Measurements from ENCODE around the gene KCNE3.

KCNE3 gene

GRCh38 chr11:74449369-74449931 lies 17.9 kb downstream of the KCNE3 start:
- H3K4me3 ChIP-seq (ENCODE audit: control insufficient read depth, low read depth, low read length) = no peak overlapping the region
- peak; percentile 65 for TF ChIP-seq CTCF (IDR thresholded peaks at IDR 0.05; ENCODE audit: control insufficient read depth, insufficient read depth, low read depth, low read length, missing control alignments)
- DNase-seq (ENCODE audit: low read depth) = peak; percentile 58

GRCh38 chr11:74447720-74448119 lies 19.6 kb downstream of the KCNE3 start:
- no peak for DNase-seq (ENCODE audit: low read depth)
- H3K4me3 ChIP-seq (ENCODE audit: control insufficient read depth, low read depth, low read length) = no peak overlapping the region
- no peak for TF ChIP-seq CTCF (IDR thresholded peaks at IDR 0.05; ENCODE audit: control insufficient read depth, insufficient read depth, low read depth, low read length, missing control alignments)

- DNase-seq (ENCODE audit: low read depth) = no peak
- no peak overlapping the region for H3K4me3 ChIP-seq (ENCODE audit: control insufficient read depth, low read depth, low read length)
- TF ChIP-seq CTCF (IDR thresholded peaks at IDR 0.05; ENCODE audit: control insufficient read depth, insufficient read depth, low read depth, low read length, missing control alignments) = no peak
These were observed 20.8 kb downstream of the KCNE3 start for GRCh38 chr11:74446532-74446938.

- DNase-seq (ENCODE audit: low read depth) = no peak
- no peak overlapping the region for H3K4me3 ChIP-seq (ENCODE audit: control insufficient read depth, low read depth, low read length)
- TF ChIP-seq CTCF (IDR thresholded peaks at IDR 0.05; ENCODE audit: control insufficient read depth, insufficient read depth, low read depth, low read length, missing control alignments) = no peak
These were observed 23.0 kb downstream of the KCNE3 start for GRCh38 chr11:74444173-74444826.

GRCh38 chr11:74443071-74443864 lies 24.1 kb downstream of the KCNE3 start:
- peak; percentile 20 for TF ChIP-seq CTCF (IDR thresholded peaks at IDR 0.05; ENCODE audit: control insufficient read depth, insufficient read depth, low read depth, low read length, missing control alignments)
- H3K4me3 ChIP-seq (ENCODE audit: control insufficient read depth, low read depth, low read length) = no peak overlapping the region
- no peak for DNase-seq (ENCODE audit: low read depth)

GRCh38 chr11:74442636-74443035 lies 24.7 kb downstream of the KCNE3 start:
- no peak for TF ChIP-seq CTCF (IDR thresholded peaks at IDR 0.05; ENCODE audit: control insufficient read depth, insufficient read depth, low read depth, low read length, missing control alignments)
- no peak for DNase-seq (ENCODE audit: low read depth)
- no peak overlapping the region for H3K4me3 ChIP-seq (ENCODE audit: control insufficient read depth, low read depth, low read length)

All from AG09309 (cell line).